Thyroid gland (tissue), 4 donors: ENCODE results near the gene CACNA1S. TPM values are rescaled to one million over a fixed set of nuclear protein-coding genes. Genes with fewer than 3 reads are reported as not detected.

Experiments used
- DNase-seq, 2 donors: peaks; one replicate each; pipeline ENCODE4 v3.0.0-alpha.2; 2019
- H3K27ac ChIP-seq, 3 donors: fragments of 200-600 bp; sonication (generic); 1 replicate in 2 of 3; 2 replicates in 1 of 3; pipeline ENCODE4 v1.5.1; 2016 to 2019; ENCODE audit warnings: mild to moderate bottlenecking in 1 of 3, moderate library complexity in 1 of 3
- H3K27me3 ChIP-seq: fragments of 200-600 bp; sonication (generic); one replicate; pipeline ENCODE4 v1.5.1; 2019
- H3K36me3 ChIP-seq, 2 donors: fragments of 200-600 bp; sonication (generic); one replicate each; pipeline ENCODE4 v1.5.1; 2016 to 2019
- H3K4me1 ChIP-seq, 2 donors: fragments of 200-600 bp; sonication (generic); one replicate each; pipeline ENCODE4 v1.5.1; 2017 to 2019
- H3K4me3 ChIP-seq, 3 donors: fragments of 200-600 bp; sonication (generic); replicated peaks in 1 of 3; 1 replicate in 2 of 3; 2 replicates in 1 of 3; pipeline ENCODE4 v1.5.1; 2016; ENCODE audit warnings: mild to moderate bottlenecking in 1 of 3
- H3K9me3 ChIP-seq: fragments of 200-600 bp; sonication (generic); one replicate; pipeline ENCODE4 v1.5.1; 2017
- CTCF ChIP-seq, 6 experiments: fragments of 200-600 bp in 3 of 6; fragments of 450-650 bp in 3 of 6; sonication (generic) in 3 of 6; IDR thresholded peaks; one replicate each; pipeline ENCODE4 v1.5.1; 2016 to 2019; ENCODE audit warnings: antibody characterized with exemption in 6 of 6, mild to moderate bottlenecking in 2 of 6, inconsistent platforms in 1 of 6, moderate library complexity in 1 of 6
- POLR2A ChIP-seq, 2 donors: fragments of 450-650 bp; IDR thresholded peaks; one replicate each; pipeline ENCODE4 v1.6.1; 2017; ENCODE audit warnings: antibody characterized with exemption in 2 of 2, mild to moderate bottlenecking in 2 of 2, moderate library complexity in 1 of 2
- WGBS, 2 donors: methylation state at CpG; one replicate each; pipeline ENCODE4 v1.1.5; 2017; 5-methylcytosine and 5-hydroxymethylcytosine counted together
- intact Hi-C: fragments of 100-400 bp; cut with DNase I; formaldehyde crosslinking; loops from one replicate; pipeline ENCODE4 v1.15.1; 2023
- total RNA-seq, 4 donors: library from RNA; depleted of rRNA; stranded (reverse); fragments of >200 nt; gene quantifications; one replicate each; pipeline ENCODE4 v1.2.3, GENCODE V29; 2016

Gene CACNA1S
- total RNA-seq, 4 donors from 2014 or later, result not detected

- no peaks in the 10 kb centered on the region for H3K9me3 ChIP-seq
- no peak for TF ChIP-seq CTCF (IDR thresholded peaks at IDR 0.05)
- TF ChIP-seq POLR2A (IDR thresholded peaks at IDR 0.05), result no peak
- intact Hi-C loops, result no loop called here
- H3K27ac ChIP-seq, result no peak overlapping the region
- H3K4me3 ChIP-seq, result no peak overlapping the region
- no peaks in the 10 kb centered on the region for H3K4me1 ChIP-seq
- no peaks in the 10 kb centered on the region for H3K36me3 ChIP-seq
- 95 to 98% methylated on average over 2 to 3 of the region's 3 CpGs for WGBS, 2 donors
- no peaks in the 10 kb centered on the region for H3K27me3 ChIP-seq
- no peak for DNase-seq
Measured at GRCh38 chr1:201069636-201070035, 42.6 kb downstream of the CACNA1S start.

GRCh38 chr1:201068976-201069375, 43.2 kb downstream of the CACNA1S start:
- 58 to 73% methylated on average over 4 of the region's 4 CpGs for WGBS, 2 donors
- intact Hi-C loops, result no loop called here
- DNase-seq, result no peak

DNA sequence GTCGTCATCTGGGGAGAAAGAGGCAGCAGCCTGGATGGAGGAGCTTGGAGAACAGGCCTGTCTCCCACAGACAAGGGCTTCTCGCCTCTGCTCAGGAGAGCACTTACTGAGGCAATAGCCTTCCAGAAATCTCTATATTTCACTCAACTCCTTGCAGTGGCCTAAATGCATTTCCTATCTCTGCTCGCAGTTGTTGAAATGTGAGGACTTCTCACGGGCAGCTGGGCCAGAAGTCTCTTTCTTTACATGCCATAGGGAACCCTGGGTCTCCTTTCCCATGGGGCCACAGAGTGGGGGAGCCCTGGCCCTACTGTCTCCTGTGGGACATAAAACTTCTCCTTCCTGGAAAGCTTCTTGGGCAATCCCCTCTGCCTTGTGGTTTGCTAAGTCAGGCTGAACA, 45.2 kb downstream of the CACNA1S start:
- Histone ChIP-seq H3K27ac (no peak overlapping the region), H3K36me3 (no peaks in the 10 kb centered on the region), H3K9me3 (no peaks in the 10 kb centered on the region), H3K27me3 (no peaks in the 10 kb centered on the region), H3K4me1 (no peaks in the 10 kb centered on the region), H3K4me3 (no peak overlapping the region)
- TF ChIP-seq POLR2A (IDR thresholded peaks at IDR 0.05), result no peak
- no peak for TF ChIP-seq CTCF (IDR thresholded peaks at IDR 0.05)
- 78 to 83% methylated on average over 4 of the region's 4 CpGs for WGBS, 2 donors
- intact Hi-C loops, result no loop called here
- no peak for DNase-seq

More at GRCh38 chr1:201068976-201069375, 43.2 kb downstream of the CACNA1S start:
- no peaks in the 10 kb centered on the region for H3K36me3 ChIP-seq
- H3K9me3 ChIP-seq, result no peaks in the 10 kb centered on the region
- H3K27ac ChIP-seq, result no peak overlapping the region
- no peaks in the 10 kb centered on the region for H3K27me3 ChIP-seq
- H3K4me3 ChIP-seq, result no peak overlapping the region
- H3K4me1 ChIP-seq, result no peaks in the 10 kb centered on the region
- TF ChIP-seq POLR2A (IDR thresholded peaks at IDR 0.05) (no peak), CTCF (IDR thresholded peaks at IDR 0.05) (no peak)

- TF ChIP-seq POLR2A (IDR thresholded peaks at IDR 0.05) (no peak), CTCF (IDR thresholded peaks at IDR 0.05) (no peak)
- H3K9me3 ChIP-seq, result no peaks in the 10 kb centered on the region
- peaks cover 4 to 5% of the 10 kb centered on the region in 2 donors for H3K4me1 ChIP-seq
- H3K4me3 ChIP-seq, result no peak overlapping the region
- H3K36me3 ChIP-seq, result no peaks in the 10 kb centered on the region
- H3K27ac ChIP-seq, result no peak overlapping the region
- intact Hi-C loops, result no loop called here
- DNase-seq, result no peak
- WGBS, 2 donors, result 92 to 94% methylated on average over 10 of the region's 10 CpGs
- no peaks in the 10 kb centered on the region for H3K27me3 ChIP-seq
Measured at GRCh38 chr1:201065686-201066085, 46.5 kb downstream of the CACNA1S start.

DNA sequence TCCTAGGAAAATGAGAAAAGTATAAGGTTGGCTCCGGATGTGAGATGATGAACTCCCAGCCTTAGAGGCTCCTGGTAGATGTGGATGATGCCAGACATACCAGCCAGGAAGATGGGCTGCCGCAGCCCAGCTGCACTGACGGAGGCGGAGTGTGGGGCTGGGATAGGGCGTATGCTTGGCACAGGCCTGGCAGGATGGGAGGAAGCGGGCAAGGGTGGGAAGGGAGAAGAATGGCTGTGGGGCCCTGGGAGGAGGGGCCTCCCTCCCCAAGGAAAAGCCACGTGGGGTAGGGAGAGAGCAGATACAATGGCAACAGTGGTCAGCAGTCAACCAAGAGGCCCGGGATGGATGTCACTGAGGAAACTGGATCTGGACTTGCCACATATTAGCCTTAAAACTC, 47.4 kb downstream of the CACNA1S start:
- no peak overlapping the region for H3K27ac ChIP-seq
- intact Hi-C loops, result no loop called here
- peaks cover 4 to 14% of the 10 kb centered on the region in 2 donors for H3K4me1 ChIP-seq
- WGBS, 2 donors, result 79% methylated on average over 8 of the region's 8 CpGs
- H3K4me3 ChIP-seq, result no peak overlapping the region
- DNase-seq, result no peak
- no peaks in the 10 kb centered on the region for H3K36me3 ChIP-seq
- H3K9me3 ChIP-seq, result no peaks in the 10 kb centered on the region
- no peaks in the 10 kb centered on the region for H3K27me3 ChIP-seq
- no peak for TF ChIP-seq CTCF (IDR thresholded peaks at IDR 0.05)
- no peak for TF ChIP-seq POLR2A (IDR thresholded peaks at IDR 0.05)
